Colonic mucosa (tissue), 4 donors: Measurements from ENCODE around the gene GPC6. TPM values are rescaled to one million over a fixed set of nuclear protein-coding genes. Genes with fewer than 3 reads are reported as not detected.

Experiments
- DNase-seq: peaks from one replicate; pipeline ENCODE4 v3.0.0-alpha.2; 2020
- H3K27ac ChIP-seq: fragments of 200-600 bp; one replicate; pipeline ENCODE4 v1.8.0; 2021
- H3K27me3 ChIP-seq: fragments of 200-600 bp; one replicate; pipeline ENCODE4 v1.8.0; 2021
- H3K36me3 ChIP-seq: fragments of 200-600 bp; one replicate; pipeline ENCODE4 v1.8.0; 2021
- H3K4me1 ChIP-seq: fragments of 200-600 bp; one replicate; pipeline ENCODE4 v1.8.0; 2021; ENCODE audit warnings: mild to moderate bottlenecking
- H3K4me3 ChIP-seq: fragments of 200-600 bp; one replicate; pipeline ENCODE4 v1.8.0; 2021
- H3K9ac ChIP-seq, 2 donors: one replicate each; pipeline ENCODE4 v1.7.0; 2013; ENCODE audit warnings: control low read depth in 2 of 2, low read depth in 2 of 2, low read length in 2 of 2
- H3K9me3 ChIP-seq: fragments of 200-600 bp; one replicate; pipeline ENCODE4 v1.8.0; 2021
- intact Hi-C: fragments of 100-400 bp; cut with DNase I; formaldehyde crosslinking; loops from one replicate; pipeline ENCODE4 v1.14.1; 2022
- total RNA-seq, 2 donors: library from RNA; stranded (reverse); fragmentation: NEBNext Ultra II Directional in 1 of 2; extraction: Animal tissue kit (Norgen Biotek cat#: 25700) in 1 of 2; gene quantifications; one replicate each; pipeline ENCODE4 v1.2.1, GENCODE V29; 2021
- TF ChIP-seq, protein P1 (sequence below): fragments of 200-600 bp; IDR thresholded peaks from one replicate; pipeline ENCODE4 v1.8.0; 2022; ENCODE audit warnings: antibody characterized with exemption, mild to moderate bottlenecking
- donor health status: healthy.
- donor health status: DM: no; HTN: no; CAD: no.
- donor health status: DM: no; HTN: no; CAD: no.

GPC6 gene
- total RNA-seq, 2 donors from 2014 or later = 2.3 to 4.0 TPM

DNA sequence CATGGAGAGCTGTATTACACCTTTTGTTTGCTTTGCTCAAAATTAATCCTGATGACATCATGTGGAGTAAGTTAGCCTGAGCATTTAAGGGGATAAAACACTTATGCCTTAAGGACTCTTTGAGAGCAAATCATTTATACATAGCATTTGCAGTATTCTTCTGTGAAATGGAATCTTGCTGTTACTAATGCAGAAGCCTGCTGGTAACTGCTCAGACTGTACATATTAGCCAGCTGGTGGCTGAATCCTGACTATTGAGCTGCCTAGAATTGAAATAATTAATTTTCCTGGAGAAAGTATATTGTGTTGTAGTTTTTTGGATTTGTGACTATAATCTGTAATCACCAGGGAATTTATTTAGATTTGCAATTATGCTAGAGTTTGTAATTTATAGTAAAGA, 363.2 kb downstream of the GPC6 start:
- Histone ChIP-seq H3K9ac (no peak overlapping the region), H3K36me3 (no peaks in the 10 kb centered on the region), H3K9me3 (no peaks in the 10 kb centered on the region), H3K27ac (no peak overlapping the region), H3K27me3 (no peaks in the 10 kb centered on the region), H3K4me3 (no peak overlapping the region), H3K4me1 (no peaks in the 10 kb centered on the region)
- TF ChIP-seq, protein P1, sequence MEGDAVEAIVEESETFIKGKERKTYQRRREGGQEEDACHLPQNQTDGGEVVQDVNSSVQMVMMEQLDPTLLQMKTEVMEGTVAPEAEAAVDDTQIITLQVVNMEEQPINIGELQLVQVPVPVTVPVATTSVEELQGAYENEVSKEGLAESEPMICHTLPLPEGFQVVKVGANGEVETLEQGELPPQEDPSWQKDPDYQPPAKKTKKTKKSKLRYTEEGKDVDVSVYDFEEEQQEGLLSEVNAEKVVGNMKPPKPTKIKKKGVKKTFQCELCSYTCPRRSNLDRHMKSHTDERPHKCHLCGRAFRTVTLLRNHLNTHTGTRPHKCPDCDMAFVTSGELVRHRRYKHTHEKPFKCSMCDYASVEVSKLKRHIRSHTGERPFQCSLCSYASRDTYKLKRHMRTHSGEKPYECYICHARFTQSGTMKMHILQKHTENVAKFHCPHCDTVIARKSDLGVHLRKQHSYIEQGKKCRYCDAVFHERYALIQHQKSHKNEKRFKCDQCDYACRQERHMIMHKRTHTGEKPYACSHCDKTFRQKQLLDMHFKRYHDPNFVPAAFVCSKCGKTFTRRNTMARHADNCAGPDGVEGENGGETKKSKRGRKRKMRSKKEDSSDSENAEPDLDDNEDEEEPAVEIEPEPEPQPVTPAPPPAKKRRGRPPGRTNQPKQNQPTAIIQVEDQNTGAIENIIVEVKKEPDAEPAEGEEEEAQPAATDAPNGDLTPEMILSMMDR = no peak
- DNase-seq = no peak
- intact Hi-C loops = no loop called here

DNA sequence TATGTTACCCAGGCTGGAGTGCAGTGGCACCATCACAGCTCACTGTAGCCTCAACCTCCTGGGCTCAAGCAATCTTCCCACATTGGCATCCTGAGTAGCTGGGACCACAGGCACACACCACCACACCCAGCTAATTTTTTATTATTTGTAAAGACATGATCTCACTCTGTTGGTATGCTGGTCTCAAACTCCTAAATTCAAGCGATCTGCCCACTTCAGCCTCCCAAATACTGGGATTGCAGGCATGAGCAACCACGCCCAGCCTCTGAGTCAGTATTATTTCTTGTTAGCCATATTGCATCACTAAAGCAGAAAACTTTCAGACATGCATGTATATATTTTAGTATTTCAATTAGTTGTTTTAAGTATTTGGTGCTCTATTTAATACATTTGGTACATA, 376.4 kb downstream of the GPC6 start:
- no peaks in the 10 kb centered on the region for H3K27me3 ChIP-seq
- intact Hi-C loops = no loop called here
- H3K9ac ChIP-seq = no peak overlapping the region
- H3K4me1 ChIP-seq = no peaks in the 10 kb centered on the region
- H3K36me3 ChIP-seq = no peaks in the 10 kb centered on the region
- DNase-seq = no peak
- H3K27ac ChIP-seq = no peak overlapping the region
- H3K9me3 ChIP-seq = no peaks in the 10 kb centered on the region
- TF ChIP-seq, protein P1 = no peak
- no peak overlapping the region for H3K4me3 ChIP-seq

DNA sequence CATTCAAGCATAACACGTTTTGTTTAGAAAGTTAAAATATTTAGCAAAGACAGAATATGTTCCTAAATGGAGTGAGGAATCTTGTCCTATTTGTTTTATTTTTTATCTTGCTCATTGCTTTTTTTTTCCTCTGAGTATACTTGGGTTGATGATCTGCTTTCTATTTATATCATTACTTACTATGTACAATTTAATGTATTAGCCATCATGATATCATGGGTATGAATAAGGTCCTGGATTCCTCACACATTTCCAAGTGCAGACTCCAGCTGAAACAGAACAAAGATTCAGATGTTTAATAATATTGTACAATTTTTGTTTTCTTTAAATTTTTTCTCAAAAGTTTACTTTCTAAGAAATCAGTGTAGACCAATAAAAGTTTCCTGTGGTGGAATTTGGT, 388.2 kb downstream of the GPC6 start:
- TF ChIP-seq, protein P1 = no peak
- H3K9ac ChIP-seq = no peak overlapping the region
- H3K4me1 ChIP-seq = no peaks in the 10 kb centered on the region
- no peaks in the 10 kb centered on the region for H3K9me3 ChIP-seq
- intact Hi-C loops = no loop called here
- no peak overlapping the region for H3K4me3 ChIP-seq
- no peaks in the 10 kb centered on the region for H3K27me3 ChIP-seq
- no peak overlapping the region for H3K27ac ChIP-seq
- DNase-seq = no peak
- H3K36me3 ChIP-seq = no peaks in the 10 kb centered on the region

DNA sequence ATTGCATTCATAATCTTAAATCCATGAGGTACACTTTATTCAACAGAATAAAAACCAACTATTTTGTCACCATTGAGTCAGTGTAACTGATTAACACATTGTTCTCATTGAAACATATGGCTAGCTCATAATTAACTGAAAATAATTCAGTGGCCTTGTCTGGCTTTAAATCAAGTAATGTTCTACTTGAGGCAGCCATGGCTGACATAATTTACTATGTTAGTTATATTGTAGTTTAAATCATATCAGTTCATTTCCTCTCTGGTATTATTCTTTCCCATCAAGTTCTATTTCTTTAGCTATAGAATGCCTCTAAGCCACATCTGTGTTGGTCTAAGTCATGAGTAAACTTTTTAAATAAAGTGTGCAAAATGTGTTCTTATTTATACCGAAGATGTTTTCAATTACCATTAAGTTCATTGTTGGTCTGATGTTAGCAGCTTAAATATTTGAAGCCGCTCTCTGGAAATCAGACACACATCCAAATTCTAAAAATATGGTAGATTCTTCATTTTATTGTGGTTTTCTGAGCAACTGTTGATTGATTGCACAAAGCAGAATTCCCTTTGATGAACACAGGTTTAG, 393.7 kb downstream of the GPC6 start:
- intact Hi-C loops = no loop called here
- H3K4me3 ChIP-seq = no peak overlapping the region
- TF ChIP-seq, protein P1 = no peak
- H3K27ac ChIP-seq = no peak overlapping the region
- no peaks in the 10 kb centered on the region for H3K36me3 ChIP-seq
- no peaks in the 10 kb centered on the region for H3K27me3 ChIP-seq
- H3K9ac ChIP-seq = no peak overlapping the region
- DNase-seq = no peak
- H3K4me1 ChIP-seq = no peaks in the 10 kb centered on the region
- no peaks in the 10 kb centered on the region for H3K9me3 ChIP-seq

DNA sequence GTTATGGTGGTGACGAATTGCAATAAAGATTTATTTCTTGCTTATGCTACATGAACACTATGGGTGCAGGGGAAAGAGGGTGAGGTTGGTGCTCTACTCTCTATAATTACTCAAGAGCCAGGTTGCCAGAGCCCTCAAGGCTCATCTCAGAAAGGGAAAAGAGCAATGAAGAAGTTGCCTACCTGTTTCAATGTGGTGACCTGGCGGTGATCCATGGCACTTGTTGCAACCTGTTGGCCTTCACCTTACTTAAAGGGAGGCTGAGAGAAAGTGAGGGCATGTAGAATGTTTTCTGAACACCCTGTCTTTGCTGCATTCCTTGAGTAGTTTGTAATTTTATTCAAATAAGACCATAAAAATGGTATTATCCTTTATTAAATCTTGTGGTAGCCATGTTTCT, 394.4 kb downstream of the GPC6 start:
- no peak for DNase-seq
- Histone ChIP-seq H3K4me1 (no peaks in the 10 kb centered on the region), H3K4me3 (no peak overlapping the region), H3K9me3 (no peaks in the 10 kb centered on the region), H3K36me3 (no peaks in the 10 kb centered on the region), H3K27me3 (no peaks in the 10 kb centered on the region), H3K27ac (no peak overlapping the region), H3K9ac (no peak overlapping the region)
- intact Hi-C loops = no loop called here
- TF ChIP-seq, protein P1 = no peak
